MM.1S (cell line): ENCODE data around the gene ESD.

Experiments used
- DNase-seq: peaks from one replicate; pipeline ENCODE4 v3.0.0-alpha.2; 2015
- H2AFZ ChIP-seq: fragments of 300-600 bp; sonication (generic); 2 replicates; pipeline ENCODE4 v1.6.0; 2016; ENCODE audit warnings: antibody characterized with exemption, low read length
- H3F3A ChIP-seq: fragments of 300-600 bp; sonication (generic); 2 replicates; pipeline ENCODE4 v1.6.1; 2016; ENCODE audit warnings: mild to moderate bottlenecking, antibody characterized with exemption, low read length, moderate library complexity, mixed read lengths; ENCODE audit not compliant: insufficient read depth
- H3K27ac ChIP-seq: fragments of 300-600 bp; sonication (generic); 2 replicates; pipeline ENCODE4 v1.5.1; 2016; ENCODE audit warnings: mild to moderate bottlenecking, low read length
- H3K27me3 ChIP-seq: fragments of 300-600 bp; sonication (generic); replicated peaks from 2 replicates; pipeline ENCODE4 v1.6.0; 2016; ENCODE audit warnings: low read length; ENCODE audit not compliant: insufficient read depth
- H3K36me3 ChIP-seq: fragments of 300-600 bp; sonication (generic); replicated peaks from 2 replicates; pipeline ENCODE4 v1.6.1; 2016; ENCODE audit warnings: mild to moderate bottlenecking, low read length, mixed read lengths; ENCODE audit not compliant: insufficient read depth
- H3K4me1 ChIP-seq: fragments of 300-600 bp; sonication (generic); 2 replicates; pipeline ENCODE4 v1.6.1; 2016; ENCODE audit warnings: low read length, mixed read lengths
- H3K4me2 ChIP-seq: fragments of 300-600 bp; sonication (generic); 2 replicates; pipeline ENCODE4 v1.6.0; 2016; ENCODE audit warnings: low read depth, low read length
- H3K4me3 ChIP-seq: fragments of 300-600 bp; sonication (generic); 2 replicates; pipeline ENCODE4 v1.5.1; 2016; ENCODE audit warnings: low read length, mixed read lengths
- H3K79me2 ChIP-seq: fragments of 300-600 bp; sonication (generic); 2 replicates; pipeline ENCODE4 v1.6.1; 2016; ENCODE audit warnings: mixed run types, low read length, mixed read lengths
- H3K9ac ChIP-seq: fragments of 300-600 bp; sonication (generic); 2 replicates; pipeline ENCODE4 v1.6.1; 2016; ENCODE audit warnings: low read length, mixed read lengths
- H3K9me2 ChIP-seq: fragments of 300-600 bp; sonication (generic); replicated peaks from 2 replicates; pipeline ENCODE4 v1.6.1; 2016; ENCODE audit warnings: mild to moderate bottlenecking, low read length, mixed read lengths; ENCODE audit not compliant: insufficient read depth
- H3K9me3 ChIP-seq: fragments of 300-600 bp; sonication (generic); replicated peaks from 2 replicates; pipeline ENCODE4 v1.6.1; 2016; ENCODE audit warnings: mild to moderate bottlenecking, low read length, mixed read lengths; ENCODE audit not compliant: insufficient read depth
- H4K20me1 ChIP-seq: fragments of 300-600 bp; sonication (generic); 2 replicates; pipeline ENCODE4 v1.6.1; 2016; ENCODE audit warnings: mild to moderate bottlenecking, low read length, moderate library complexity, mixed read lengths; ENCODE audit not compliant: insufficient read depth
- EZH2 ChIP-seq: fragments of 300-600 bp; sonication (generic); optimal IDR thresholded peaks from 2 replicates; pipeline ENCODE3; 2017; ENCODE audit warnings: low read depth, mild to moderate bottlenecking, antibody characterized with exemption, low read length, mixed read lengths
- EZH2phosphoT487 ChIP-seq: fragments of 300-600 bp; sonication (generic); IDR thresholded peaks from 2 replicates; pipeline ENCODE4 v1.6.1; 2018; ENCODE audit warnings: antibody characterized with exemption, low read length
- TF ChIP-seq, protein P1 (sequence below): fragments of 300-600 bp; sonication (generic); IDR thresholded peaks from 2 replicates; pipeline ENCODE4 v1.5.1; 2016; ENCODE audit warnings: antibody characterized with exemption, low read length, mixed read lengths

Gene ESD

DNA sequence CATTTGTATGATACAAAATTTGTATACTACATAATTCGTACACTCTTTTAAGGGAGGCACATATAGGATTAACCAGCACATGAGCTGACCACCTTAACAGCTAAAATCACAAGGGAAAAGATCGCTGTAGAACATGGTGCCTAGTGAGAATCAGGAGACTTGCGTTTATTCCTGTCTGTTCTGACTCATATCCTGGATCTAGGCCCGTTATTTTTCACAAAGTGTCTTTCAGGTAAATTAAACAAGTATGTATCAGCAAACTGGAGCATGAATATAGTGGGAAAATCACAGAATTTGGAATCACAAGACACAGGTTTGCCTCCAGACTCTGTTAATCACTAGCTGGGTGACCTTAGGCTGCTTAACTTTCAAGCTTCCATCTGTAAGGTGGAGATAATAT lies 47.5 kb upstream of the ESD start:
- no peaks in the 10 kb centered on the region for H3K4me1 ChIP-seq
- no peaks in the 10 kb centered on the region for H3K9me2 ChIP-seq
- no peaks in the 10 kb centered on the region for H3K27me3 ChIP-seq
- H4K20me1 ChIP-seq: no peaks in the 10 kb centered on the region
- H3K27ac ChIP-seq: no peak overlapping the region
- no peak overlapping the region for H3K9ac ChIP-seq
- H2AFZ ChIP-seq: no peak overlapping the region
- H3K36me3 ChIP-seq: no peaks in the 10 kb centered on the region
- no peaks in the 10 kb centered on the region for H3K79me2 ChIP-seq
- no peak for DNase-seq
- no peaks in the 10 kb centered on the region for H3K9me3 ChIP-seq
- no peak overlapping the region for H3K4me2 ChIP-seq
- TF ChIP-seq EZH2 (no peak), EZH2phosphoT487 (no peak)
- TF ChIP-seq, protein P1, sequence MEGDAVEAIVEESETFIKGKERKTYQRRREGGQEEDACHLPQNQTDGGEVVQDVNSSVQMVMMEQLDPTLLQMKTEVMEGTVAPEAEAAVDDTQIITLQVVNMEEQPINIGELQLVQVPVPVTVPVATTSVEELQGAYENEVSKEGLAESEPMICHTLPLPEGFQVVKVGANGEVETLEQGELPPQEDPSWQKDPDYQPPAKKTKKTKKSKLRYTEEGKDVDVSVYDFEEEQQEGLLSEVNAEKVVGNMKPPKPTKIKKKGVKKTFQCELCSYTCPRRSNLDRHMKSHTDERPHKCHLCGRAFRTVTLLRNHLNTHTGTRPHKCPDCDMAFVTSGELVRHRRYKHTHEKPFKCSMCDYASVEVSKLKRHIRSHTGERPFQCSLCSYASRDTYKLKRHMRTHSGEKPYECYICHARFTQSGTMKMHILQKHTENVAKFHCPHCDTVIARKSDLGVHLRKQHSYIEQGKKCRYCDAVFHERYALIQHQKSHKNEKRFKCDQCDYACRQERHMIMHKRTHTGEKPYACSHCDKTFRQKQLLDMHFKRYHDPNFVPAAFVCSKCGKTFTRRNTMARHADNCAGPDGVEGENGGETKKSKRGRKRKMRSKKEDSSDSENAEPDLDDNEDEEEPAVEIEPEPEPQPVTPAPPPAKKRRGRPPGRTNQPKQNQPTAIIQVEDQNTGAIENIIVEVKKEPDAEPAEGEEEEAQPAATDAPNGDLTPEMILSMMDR: no peak
- H3K4me3 ChIP-seq: no peak overlapping the region
- no peaks in the 10 kb centered on the region for H3F3A ChIP-seq

DNA sequence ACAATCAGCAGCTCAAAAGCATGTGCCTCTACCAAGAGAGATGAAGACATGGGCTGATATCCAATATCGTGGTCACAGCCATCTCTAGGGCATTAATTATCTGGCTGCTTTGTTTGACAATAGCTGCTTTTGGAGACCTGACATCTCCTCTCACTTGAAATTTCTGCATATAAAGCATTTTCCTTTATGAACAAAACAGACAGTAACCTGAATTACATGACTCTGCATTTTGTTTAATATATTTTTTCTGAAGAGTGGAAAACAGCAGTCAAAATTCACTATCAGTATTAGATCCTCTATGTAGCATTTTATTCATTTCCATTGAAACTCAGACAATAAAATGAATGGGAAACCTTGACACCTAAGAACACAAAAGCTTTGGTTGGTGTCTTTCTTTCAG lies 42.4 kb upstream of the ESD start:
- no peaks in the 10 kb centered on the region for H3K79me2 ChIP-seq
- no peak overlapping the region for H3K9ac ChIP-seq
- H3F3A ChIP-seq: no peaks in the 10 kb centered on the region
- no peaks in the 10 kb centered on the region for H3K4me1 ChIP-seq
- H3K4me3 ChIP-seq: no peak overlapping the region
- H4K20me1 ChIP-seq: no peaks in the 10 kb centered on the region
- DNase-seq: no peak
- no peaks in the 10 kb centered on the region for H3K9me2 ChIP-seq
- H3K36me3 ChIP-seq: no peaks in the 10 kb centered on the region
- no peak overlapping the region for H2AFZ ChIP-seq
- H3K27ac ChIP-seq: no peak overlapping the region
- no peak for TF ChIP-seq EZH2
- TF ChIP-seq EZH2phosphoT487: no peak
- TF ChIP-seq, protein P1: no peak
- H3K9me3 ChIP-seq: no peaks in the 10 kb centered on the region
- no peaks in the 10 kb centered on the region for H3K27me3 ChIP-seq
- no peak overlapping the region for H3K4me2 ChIP-seq

DNA sequence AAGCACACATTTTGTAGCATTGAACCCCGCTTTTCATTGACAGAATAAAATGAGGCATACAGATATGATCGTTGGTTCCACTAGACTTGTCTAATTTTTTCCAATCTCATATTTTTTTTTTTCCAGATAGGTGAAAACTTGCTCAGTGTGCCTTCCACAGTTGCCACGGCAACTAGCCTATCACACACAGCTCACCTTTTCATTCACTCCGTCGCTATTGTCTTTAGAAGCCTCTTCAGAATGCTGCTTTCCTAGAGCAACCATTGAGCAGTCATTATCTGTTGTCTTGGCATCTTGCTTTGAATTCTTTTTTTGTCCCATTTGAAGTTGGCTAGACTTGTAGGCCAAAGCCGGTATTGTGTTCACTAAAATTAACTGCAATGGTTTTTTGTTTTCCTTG lies 37.7 kb upstream of the ESD start:
- Histone ChIP-seq H3K9me2 (no peaks in the 10 kb centered on the region), H3F3A (no peaks in the 10 kb centered on the region), H3K79me2 (no peaks in the 10 kb centered on the region), H3K4me1 (no peaks in the 10 kb centered on the region), H3K27me3 (no peaks in the 10 kb centered on the region), H2AFZ (no peak overlapping the region), H4K20me1 (no peaks in the 10 kb centered on the region), H3K9me3 (no peaks in the 10 kb centered on the region), H3K4me2 (no peak overlapping the region), H3K27ac (no peak overlapping the region), H3K4me3 (no peak overlapping the region), H3K9ac (no peak overlapping the region), H3K36me3 (no peaks in the 10 kb centered on the region)
- DNase-seq: no peak
- TF ChIP-seq, protein P1: no peak
- TF ChIP-seq EZH2: no peak
- TF ChIP-seq EZH2phosphoT487: no peak
